HS-27A (cell line): ENCODE results near the gene MMP12.

Experiments
- DNase-seq: peaks from one replicate; pipeline ENCODE4 v3.0.0-alpha.2; 2012; ENCODE audit warnings: low read depth, missing footprints

The MMP12 gene

GRCh38 chr11:102850973-102851745 lies 23.6 kb downstream of the MMP12 start:
- no peak for DNase-seq

- DNase-seq, result no peak
Observed at GRCh38 chr11:102849311-102849710, 25.5 kb downstream of the MMP12 start.

GRCh38 chr11:102846292-102846691 lies 28.5 kb downstream of the MMP12 start:
- no peak for DNase-seq

GRCh38 chr11:102843489-102843888 lies 31.3 kb downstream of the MMP12 start, which contains the start of gene MMP3:
MMP3 (minus strand) TSS chr11:102843609; CDS start chr11:102843546, 63 bp downstream.
- no peak for DNase-seq

- no peak for DNase-seq
Observed at GRCh38 chr11:102842930-102843329, 31.9 kb downstream of the MMP12 start.

GRCh38 chr11:102840018-102840417 lies 34.8 kb downstream of the MMP12 start:
- DNase-seq, result no peak

GRCh38 chr11:102837646-102838045 lies 37.1 kb downstream of the MMP12 start:
- no peak for DNase-seq

GRCh38 chr11:102837156-102837555 lies 37.6 kb downstream of the MMP12 start:
- no peak for DNase-seq

- no peak for DNase-seq
Observed at GRCh38 chr11:102836290-102836875, 38.4 kb downstream of the MMP12 start.

- DNase-seq, result no peak
Observed at GRCh38 chr11:102833731-102834130, 41.1 kb downstream of the MMP12 start.

GRCh38 chr11:102832612-102833011 lies 42.2 kb downstream of the MMP12 start:
- no peak for DNase-seq

- DNase-seq, result no peak
Observed at GRCh38 chr11:102831489-102832440, 43.0 kb downstream of the MMP12 start.

- no peak for DNase-seq
Observed at GRCh38 chr11:102831128-102831488, 43.7 kb downstream of the MMP12 start.

- no peak for DNase-seq
Observed at GRCh38 chr11:102830001-102830727, 44.6 kb downstream of the MMP12 start.

- no peak for DNase-seq
Observed at GRCh38 chr11:102829316-102830000, 45.3 kb downstream of the MMP12 start.

- DNase-seq, result no peak
Observed at GRCh38 chr11:102824556-102824955, 50.2 kb downstream of the MMP12 start.

- no peak for DNase-seq
Observed at GRCh38 chr11:102819491-102819890, 55.3 kb downstream of the MMP12 start.

GRCh38 chr11:102813484-102813883 lies 61.3 kb downstream of the MMP12 start:
- no peak for DNase-seq
